TTC549 (cell line): ENCODE data around the gene TFCP2.
"Not testable (repeated sequence)": the region's sequence is repeated elsewhere in the genome, so short reads cannot be mapped to it uniquely, and the experiment has no call there.

ENCODE experiments used
- FAIRE-seq: peaks from 2 replicates; lab custom pipeline; 2012; peaks lifted over from hg19 to GRCh38; lab: Jason Lieb, UNC

Gene TFCP2

GRCh38 chr12:51172515-51173431, at the start of gene TFCP2:
Gene TFCP2 (minus strand): TSS chr12:51173135. CDS start chr12:51172422, 713 bp downstream.
- FAIRE-seq: peak; percentile 50

GRCh38 chr12:51222461-51222860, 49.5 kb upstream of the TFCP2 start:
- FAIRE-seq: no peak

GRCh38 chr12:51219857-51220256, 46.9 kb upstream of the TFCP2 start:
- not testable (repeated sequence) for FAIRE-seq

- FAIRE-seq: no peak
Measured at GRCh38 chr12:51219322-51219721, 46.4 kb upstream of the TFCP2 start.

- FAIRE-seq: no peak
Measured at GRCh38 chr12:51218607-51219161, 45.7 kb upstream of the TFCP2 start.

GRCh38 chr12:51217968-51218606, 45.2 kb upstream of the TFCP2 start, which contains the start of gene POU6F1:
Gene POU6F1 (minus strand): TSS chr12:51218062. CDS start chr12:51206836, 11,226 bp downstream.
- FAIRE-seq: no peak

- no peak for FAIRE-seq
Measured at GRCh38 chr12:51217133-51217967, 44.4 kb upstream of the TFCP2 start.

GRCh38 chr12:51216642-51217041, 43.7 kb upstream of the TFCP2 start:
- FAIRE-seq: no peak

GRCh38 chr12:51214895-51215294, 42.0 kb upstream of the TFCP2 start:
- no peak for FAIRE-seq

- FAIRE-seq: no peak
Measured at GRCh38 chr12:51210690-51211395, 37.9 kb upstream of the TFCP2 start.

- FAIRE-seq: no peak
Measured at GRCh38 chr12:51209259-51209658, 36.3 kb upstream of the TFCP2 start.

- FAIRE-seq: no peak
Measured at GRCh38 chr12:51208016-51208660, 35.2 kb upstream of the TFCP2 start.

GRCh38 chr12:51205350-51205749, 32.4 kb upstream of the TFCP2 start:
- no peak for FAIRE-seq

- no peak for FAIRE-seq
Measured at GRCh38 chr12:51202718-51203117, 29.8 kb upstream of the TFCP2 start.

GRCh38 chr12:51200806-51201205, 27.9 kb upstream of the TFCP2 start:
- no peak for FAIRE-seq

- no peak for FAIRE-seq
Measured at GRCh38 chr12:51200156-51200555, 27.2 kb upstream of the TFCP2 start.

- no peak for FAIRE-seq
Measured at GRCh38 chr12:51199366-51199945, 26.5 kb upstream of the TFCP2 start.

- no peak for FAIRE-seq
Measured at GRCh38 chr12:51198568-51199365, 25.8 kb upstream of the TFCP2 start.

- no peak for FAIRE-seq
Measured at GRCh38 chr12:51197736-51198567, 25.0 kb upstream of the TFCP2 start.
